GM12873 (cell line): Measurements from ENCODE around the gene KIAA0825.

Experiments
- CTCF ChIP-seq: IDR thresholded peaks from 2 replicates; pipeline ENCODE4 v1.5.1; 2012; ENCODE audit warnings: low read depth, mild to moderate bottlenecking, moderate library complexity, low read length, control low read depth; ENCODE audit not compliant: insufficient read depth; ENCODE audit errors: missing control alignments

The KIAA0825 gene

GRCh38 chr5:94362857-94363256, 255.5 kb downstream of the KIAA0825 start:
- TF ChIP-seq CTCF: no peak

GRCh38 chr5:94361832-94362796, 256.3 kb downstream of the KIAA0825 start:
- no peak for TF ChIP-seq CTCF

GRCh38 chr5:94361161-94361560, 257.2 kb downstream of the KIAA0825 start:
- no peak for TF ChIP-seq CTCF

- no peak for TF ChIP-seq CTCF
Observed at GRCh38 chr5:94360382-94361130, 257.8 kb downstream of the KIAA0825 start.

GRCh38 chr5:94359880-94360279, 258.5 kb downstream of the KIAA0825 start:
- no peak for TF ChIP-seq CTCF

GRCh38 chr5:94355811-94356210, 262.6 kb downstream of the KIAA0825 start:
- no peak for TF ChIP-seq CTCF

GRCh38 chr5:94353605-94354004, 264.8 kb downstream of the KIAA0825 start:
- TF ChIP-seq CTCF: no peak
